SU-DHL-6 (cell line): Measurements from ENCODE around the gene RMP24.

ENCODE experiments used
- H2AFZ ChIP-seq: fragments of 200-600 bp; sonication (generic); 2 replicates; pipeline ENCODE4 v1.6.1; 2014; ENCODE audit warnings: low read depth, mild to moderate bottlenecking, moderate library complexity, mixed read lengths, antibody characterized with exemption, low read length; ENCODE audit not compliant: severe bottlenecking
- H3F3A ChIP-seq: fragments of 200-600 bp; shearing (Covaris generic); 2 replicates; pipeline ENCODE4 v1.6.0; 2016; ENCODE audit warnings: antibody characterized with exemption, mild to moderate bottlenecking; ENCODE audit not compliant: insufficient read depth
- H3K27ac ChIP-seq: fragments of 200-600 bp; sonication (generic); 2 replicates; pipeline ENCODE4 v1.5.1; 2016; ENCODE audit warnings: low read depth, mild to moderate bottlenecking, low read length, moderate library complexity, mixed read lengths
- H3K27me3 ChIP-seq: fragments of 200-600 bp; sonication (generic), shearing (Covaris generic); 2 replicates; pipeline ENCODE4 v1.6.0; 2014; ENCODE audit warnings: mild to moderate bottlenecking, low read length
- H3K36me3 ChIP-seq: fragments of 200-600 bp; sonication (generic); 2 replicates; pipeline ENCODE4 v1.6.1; 2014; ENCODE audit warnings: mild to moderate bottlenecking, low read length, mixed read lengths
- H3K4me2 ChIP-seq: fragments of 300-600, 200-600 bp; shearing (Covaris generic), sonication (generic); 2 replicates; pipeline ENCODE4 v1.6.0; 2014; ENCODE audit warnings: low read length, low read depth, mild to moderate bottlenecking; ENCODE audit not compliant: poor library complexity, severe bottlenecking
- H3K4me3 ChIP-seq: fragments of 200-600 bp; sonication (generic); 2 replicates; pipeline ENCODE4 v1.5.1; 2014; ENCODE audit warnings: antibody characterized with exemption, low read length, mild to moderate bottlenecking, mixed read lengths; ENCODE audit not compliant: insufficient read depth, poor library complexity, severe bottlenecking
- H3K79me2 ChIP-seq: fragments of 200-600 bp; sonication (generic); 2 replicates; pipeline ENCODE4 v1.6.1; 2014; ENCODE audit warnings: mild to moderate bottlenecking, low read length, moderate library complexity; ENCODE audit not compliant: insufficient read depth
- H3K9ac ChIP-seq: fragments of 200-600 bp; sonication (generic); 2 replicates; pipeline ENCODE4 v1.7.0; 2014; ENCODE audit warnings: mild to moderate bottlenecking, low read length
- H3K9me2 ChIP-seq: fragments of 200-600 bp; sonication (generic); replicated peaks from 2 replicates; pipeline ENCODE4 v1.6.1; 2014; ENCODE audit warnings: low read length; ENCODE audit not compliant: insufficient read depth
- H3K9me3 ChIP-seq: fragments of 200-600 bp; sonication (generic); 2 replicates; pipeline ENCODE4 v1.6.1; 2014; ENCODE audit warnings: low read length, mixed read lengths; ENCODE audit not compliant: insufficient read depth
- H4K20me1 ChIP-seq: fragments of 200-600 bp; sonication (generic); 2 replicates; pipeline ENCODE4 v1.6.1; 2014; ENCODE audit warnings: low read depth, mild to moderate bottlenecking, antibody characterized with exemption, low read length, moderate library complexity, mixed read lengths
- EZH2phosphoT487 ChIP-seq: fragments of 200-600 bp; sonication (generic), shearing (Covaris generic); conservative IDR thresholded peaks from 2 replicates; pipeline ENCODE4 v1.6.1; 2018; ENCODE audit warnings: mild to moderate bottlenecking, antibody characterized with exemption, low read length, moderate library complexity, mixed read lengths
- TF ChIP-seq, protein P1 (sequence below): fragments of 200-600 bp; sonication (generic); IDR thresholded peaks from one replicate; pipeline ENCODE4 v1.5.1; 2017; ENCODE audit warnings: antibody characterized with exemption, mild to moderate bottlenecking, low read length, moderate library complexity; ENCODE audit not compliant: insufficient read depth, poor library complexity, severe bottlenecking

RMP24 gene

GRCh38 chr18:35979112-35979511, 6.6 kb downstream of the RMP24 start:
- Histone ChIP-seq H2AFZ (no peak overlapping the region), H3K9me3 (no peaks in the 10 kb centered on the region), H3K27ac (no peak overlapping the region), H4K20me1 (no peaks in the 10 kb centered on the region), H3K9me2 (no peaks in the 10 kb centered on the region), H3F3A (no peaks in the 10 kb centered on the region), H3K9ac (no peak overlapping the region), H3K79me2 (peaks cover 2% of the 10 kb centered on the region), H3K36me3 (peaks cover 40% of the 10 kb centered on the region; the same call in 1 of the 2 replicates), H3K27me3 (no peaks in the 10 kb centered on the region), H3K4me3 (no peak overlapping the region), H3K4me2 (no peak overlapping the region)
- no peak for TF ChIP-seq EZH2phosphoT487
- TF ChIP-seq, protein P1, sequence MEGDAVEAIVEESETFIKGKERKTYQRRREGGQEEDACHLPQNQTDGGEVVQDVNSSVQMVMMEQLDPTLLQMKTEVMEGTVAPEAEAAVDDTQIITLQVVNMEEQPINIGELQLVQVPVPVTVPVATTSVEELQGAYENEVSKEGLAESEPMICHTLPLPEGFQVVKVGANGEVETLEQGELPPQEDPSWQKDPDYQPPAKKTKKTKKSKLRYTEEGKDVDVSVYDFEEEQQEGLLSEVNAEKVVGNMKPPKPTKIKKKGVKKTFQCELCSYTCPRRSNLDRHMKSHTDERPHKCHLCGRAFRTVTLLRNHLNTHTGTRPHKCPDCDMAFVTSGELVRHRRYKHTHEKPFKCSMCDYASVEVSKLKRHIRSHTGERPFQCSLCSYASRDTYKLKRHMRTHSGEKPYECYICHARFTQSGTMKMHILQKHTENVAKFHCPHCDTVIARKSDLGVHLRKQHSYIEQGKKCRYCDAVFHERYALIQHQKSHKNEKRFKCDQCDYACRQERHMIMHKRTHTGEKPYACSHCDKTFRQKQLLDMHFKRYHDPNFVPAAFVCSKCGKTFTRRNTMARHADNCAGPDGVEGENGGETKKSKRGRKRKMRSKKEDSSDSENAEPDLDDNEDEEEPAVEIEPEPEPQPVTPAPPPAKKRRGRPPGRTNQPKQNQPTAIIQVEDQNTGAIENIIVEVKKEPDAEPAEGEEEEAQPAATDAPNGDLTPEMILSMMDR: no peak

DNA sequence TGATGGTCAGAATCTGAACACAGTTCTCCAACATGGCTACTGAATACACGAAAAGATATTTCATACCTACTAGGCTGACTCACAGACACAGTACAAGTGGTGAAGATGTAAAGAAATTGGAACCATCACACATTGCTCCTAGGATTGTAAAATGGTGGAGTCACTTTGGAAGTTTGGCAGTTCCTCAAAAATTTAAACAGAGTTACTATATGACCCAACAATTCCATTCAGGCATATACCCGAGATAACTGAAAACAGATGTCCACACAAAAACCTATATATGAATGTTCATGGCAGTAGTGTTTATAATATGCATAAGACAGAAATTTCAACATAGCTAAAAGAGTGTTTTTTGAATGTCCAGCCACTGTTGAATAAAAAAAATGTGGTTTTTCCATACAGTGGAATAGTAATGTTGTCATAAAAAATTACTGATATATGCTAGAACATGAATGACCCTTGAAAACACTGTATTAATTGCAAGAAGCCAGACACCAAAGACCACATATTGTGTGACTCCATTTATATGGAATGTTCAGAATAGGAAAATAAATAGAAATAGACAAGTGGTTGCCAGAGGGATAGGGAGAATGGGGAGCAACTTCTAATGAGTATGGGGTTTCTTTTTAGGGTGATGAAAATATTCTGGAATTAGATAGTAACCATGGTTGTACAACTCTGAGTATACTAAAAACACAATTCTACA, 10.1 kb downstream of the RMP24 start:
- Histone ChIP-seq H3K4me3 (no peak overlapping the region), H3F3A (no peaks in the 10 kb centered on the region), H3K36me3 (peaks cover 21% of the 10 kb centered on the region; the same call in 1 of the 2 replicates), H4K20me1 (no peaks in the 10 kb centered on the region), H3K9me3 (no peaks in the 10 kb centered on the region), H3K9me2 (no peaks in the 10 kb centered on the region), H3K9ac (no peak overlapping the region), H2AFZ (no peak overlapping the region), H3K27ac (no peak overlapping the region), H3K4me2 (no peak overlapping the region), H3K79me2 (no peaks in the 10 kb centered on the region), H3K27me3 (no peaks in the 10 kb centered on the region)
- no peak for TF ChIP-seq EZH2phosphoT487
- TF ChIP-seq, protein P1: no peak

DNA sequence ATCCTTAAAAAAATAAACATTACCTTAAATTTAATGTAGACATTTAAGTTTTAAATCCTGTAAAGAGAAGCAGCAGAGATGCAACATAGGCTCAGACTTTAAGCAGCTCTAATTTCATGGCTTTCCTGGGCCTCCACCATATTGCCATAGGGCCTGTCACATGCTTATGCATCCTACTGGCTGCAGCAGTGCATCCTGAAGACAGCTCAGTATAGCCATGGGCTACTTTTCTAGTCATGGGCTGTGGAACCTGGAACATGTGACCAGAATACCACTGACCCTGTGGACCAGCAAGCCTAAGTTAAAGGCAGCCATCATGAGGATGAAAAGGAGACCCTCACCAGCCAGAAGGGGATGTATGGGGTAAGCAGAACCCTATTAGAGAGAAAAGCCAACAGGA, 10.7 kb downstream of the RMP24 start:
- H3K9me3 ChIP-seq: no peaks in the 10 kb centered on the region
- H3K27ac ChIP-seq: no peak overlapping the region
- H3K27me3 ChIP-seq: no peaks in the 10 kb centered on the region
- H3K79me2 ChIP-seq: no peaks in the 10 kb centered on the region
- peaks cover 15% of the 10 kb centered on the region; the same call in 1 of the 2 replicates for H3K36me3 ChIP-seq
- no peak for TF ChIP-seq EZH2phosphoT487
- TF ChIP-seq, protein P1: no peak
- no peaks in the 10 kb centered on the region for H4K20me1 ChIP-seq
- no peaks in the 10 kb centered on the region for H3K9me2 ChIP-seq
- no peaks in the 10 kb centered on the region for H3F3A ChIP-seq
- H3K4me2 ChIP-seq: no peak overlapping the region
- H3K9ac ChIP-seq: no peak overlapping the region
- no peak overlapping the region for H2AFZ ChIP-seq
- H3K4me3 ChIP-seq: no peak overlapping the region
